Endothelial cell of hepatic sinusoid (primary cell): ENCODE data around the gene ANKRD44.

Experiments used
- in situ Hi-C: cut with HindIII; loops from 2 replicates; pipeline ENCODE4 v1.10.0; 2017; ENCODE audit warnings: low sequenced_read_pairs

Gene ANKRD44

DNA sequence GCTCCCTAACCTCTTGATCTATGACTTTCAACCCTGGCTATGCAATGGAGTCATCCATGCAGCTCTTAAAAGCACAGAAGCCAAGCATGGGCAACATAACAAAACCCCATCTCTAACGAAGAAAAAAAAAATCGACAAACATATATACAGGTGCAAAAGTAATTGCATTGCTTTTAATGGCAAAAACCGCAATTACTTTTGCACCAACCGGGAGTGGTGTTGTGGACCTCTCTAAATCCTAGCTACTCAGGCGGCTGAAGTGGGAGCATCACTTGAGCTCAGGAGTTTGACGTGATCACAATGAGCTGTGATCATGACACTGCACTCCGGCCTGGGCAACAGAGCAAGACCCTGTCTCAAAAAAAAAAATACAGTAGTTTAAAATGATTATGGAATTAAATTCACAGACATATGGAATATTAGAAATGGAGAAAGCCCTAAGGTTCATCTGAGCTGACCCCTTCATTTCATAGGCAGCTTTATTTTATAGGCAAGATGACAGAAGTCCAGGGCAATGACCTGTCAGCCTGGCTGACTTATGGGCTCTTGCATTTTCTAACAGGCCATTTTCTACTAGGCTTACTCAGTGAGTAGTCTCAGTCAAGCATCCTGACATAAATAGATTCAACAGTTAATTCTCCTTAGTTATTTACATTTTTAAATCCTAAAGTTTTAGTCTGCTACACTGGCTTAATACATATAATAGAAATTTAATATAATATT is 183.8 kb downstream of the ANKRD44 start:
- in situ Hi-C loops: loop anchor here (5.0 kb wide), 3 partner anchors 41 to 99 kb away; no protein-coding TSS in a partner anchor

DNA sequence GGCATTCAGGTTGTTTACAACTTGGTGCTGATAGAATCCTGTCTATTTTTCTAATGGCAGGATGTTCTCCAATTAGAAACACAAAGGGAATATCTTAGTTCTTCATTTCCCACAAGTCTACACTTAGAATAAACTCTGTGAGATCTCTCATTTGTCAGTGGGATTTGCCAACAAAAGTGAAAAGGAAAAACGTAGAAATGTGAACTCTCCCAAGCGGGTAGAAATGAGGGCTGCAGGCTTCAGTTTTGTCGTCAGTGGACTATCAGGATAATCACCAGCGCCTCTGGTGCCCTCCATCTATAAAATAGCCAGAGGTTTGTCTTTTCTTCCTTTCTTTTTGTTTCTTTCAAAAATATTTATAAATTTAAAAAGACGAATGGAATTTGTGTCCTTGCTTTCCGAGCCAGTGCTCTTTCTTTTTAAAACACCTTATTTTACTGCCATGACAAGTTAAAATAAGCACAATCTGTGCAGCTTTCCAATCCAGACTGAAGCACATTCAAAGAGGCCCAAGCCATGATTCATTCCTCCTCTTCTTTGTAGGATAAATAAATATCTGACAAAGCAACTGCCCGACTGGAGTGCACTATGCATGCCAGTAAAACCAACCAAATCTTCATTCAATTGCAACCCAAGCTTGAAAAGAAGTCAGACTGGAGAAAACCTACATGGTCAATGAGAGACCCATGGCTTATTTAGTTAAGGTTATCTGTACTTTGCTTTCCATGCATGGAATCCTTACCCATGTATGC is 185.8 kb downstream of the ANKRD44 start:
- in situ Hi-C loops: loop anchor here (5.0 kb wide), 3 partner anchors 42 to 98 kb away; no protein-coding TSS in a partner anchor

DNA sequence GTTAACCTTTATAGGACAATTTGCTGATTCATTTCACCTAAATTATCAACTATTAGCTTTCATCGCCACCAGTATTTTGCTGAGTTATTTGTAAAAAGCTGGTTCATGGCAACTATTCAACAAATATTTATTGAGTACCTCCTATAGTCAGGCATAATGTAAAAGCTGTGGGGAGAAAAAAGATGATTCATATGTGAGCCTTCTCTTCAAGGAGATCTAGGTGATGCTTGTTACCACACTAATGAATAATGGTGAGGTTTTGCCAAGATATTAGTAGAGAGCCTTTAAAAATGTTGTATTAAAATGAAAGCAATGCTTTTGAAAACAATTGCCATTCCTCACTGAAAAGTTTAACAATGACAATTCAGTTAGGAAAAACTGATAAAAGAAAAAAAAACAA is 187.8 kb downstream of the ANKRD44 start:
- in situ Hi-C loops: no loop called here

DNA sequence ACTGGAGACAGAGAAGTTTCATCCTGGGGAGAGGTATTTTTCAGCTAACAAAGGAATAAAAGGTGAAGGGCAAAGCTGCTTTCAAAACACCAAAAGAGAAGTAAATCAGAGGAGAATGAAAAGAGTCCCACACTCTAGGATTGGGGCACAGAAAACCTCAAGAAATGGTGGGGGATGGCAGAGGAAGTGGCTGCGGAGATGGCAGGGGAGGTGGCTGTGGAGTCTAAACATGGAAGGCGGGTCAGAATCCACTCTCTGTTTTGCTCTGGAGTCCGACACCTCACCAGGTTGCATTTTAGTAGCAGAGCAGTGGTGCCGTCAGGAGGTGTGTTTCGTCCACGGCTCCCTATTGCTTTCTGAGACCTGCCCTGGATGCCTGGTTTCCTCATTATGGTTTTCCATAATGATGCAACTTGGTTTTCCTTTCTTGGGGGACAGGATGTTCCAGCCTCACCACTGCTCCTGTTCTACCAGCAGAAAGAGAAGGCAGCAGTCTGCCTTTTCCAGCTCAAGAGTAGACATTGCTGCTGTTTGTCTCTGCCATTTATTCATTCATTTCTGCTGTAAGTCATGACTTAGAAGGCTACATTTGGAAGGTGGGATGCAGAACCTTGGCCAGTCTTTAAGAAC is 188.7 kb downstream of the ANKRD44 start:
- in situ Hi-C loops: no loop called here

DNA sequence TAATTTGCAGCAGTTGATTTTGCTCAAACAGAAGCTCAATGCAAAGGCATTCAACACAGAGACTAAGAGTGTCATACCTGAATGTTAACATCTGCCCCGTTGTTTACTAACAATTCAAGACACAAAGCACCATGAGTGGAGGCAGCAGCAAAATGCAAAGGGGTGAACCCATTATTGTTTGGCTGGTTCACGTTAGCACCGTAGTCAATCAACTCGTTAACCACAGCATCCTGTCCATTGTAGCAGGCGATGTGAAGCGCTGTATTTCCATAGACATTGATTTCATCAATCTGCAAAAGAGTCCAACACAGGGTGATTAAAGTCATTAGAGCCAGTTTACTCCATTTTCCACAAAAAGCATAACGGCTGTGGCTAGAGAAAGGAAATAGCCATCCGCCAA is 189.3 kb downstream of the ANKRD44 start:
- in situ Hi-C loops: no loop called here

DNA sequence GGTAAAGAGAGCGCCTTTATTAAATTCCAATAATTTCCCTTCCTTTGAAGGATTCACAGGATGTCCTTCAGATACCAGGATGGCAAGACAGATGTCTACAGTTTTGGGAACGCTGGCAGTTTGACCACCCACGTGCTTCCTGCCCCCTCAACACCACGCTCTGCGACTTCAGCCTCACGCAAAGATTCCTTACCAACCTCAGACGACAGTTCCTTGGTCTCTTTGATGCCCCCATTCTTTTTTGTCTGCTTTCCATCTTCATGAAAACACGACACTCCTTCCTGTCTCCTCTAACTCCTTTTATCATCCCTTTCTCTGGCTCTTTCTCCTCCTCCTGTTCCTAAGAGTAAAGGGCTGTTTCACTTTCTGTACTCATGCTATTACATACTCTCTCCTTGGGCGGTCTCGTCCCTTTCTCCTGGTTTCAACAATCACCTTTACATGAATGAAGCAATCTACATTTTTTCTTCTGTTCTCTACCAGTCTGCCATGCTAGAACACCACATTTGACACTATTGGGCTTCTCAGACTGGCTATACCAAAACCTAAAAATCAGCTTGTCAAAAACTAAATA is 194.2 kb downstream of the ANKRD44 start:
- in situ Hi-C loops: no loop called here

DNA sequence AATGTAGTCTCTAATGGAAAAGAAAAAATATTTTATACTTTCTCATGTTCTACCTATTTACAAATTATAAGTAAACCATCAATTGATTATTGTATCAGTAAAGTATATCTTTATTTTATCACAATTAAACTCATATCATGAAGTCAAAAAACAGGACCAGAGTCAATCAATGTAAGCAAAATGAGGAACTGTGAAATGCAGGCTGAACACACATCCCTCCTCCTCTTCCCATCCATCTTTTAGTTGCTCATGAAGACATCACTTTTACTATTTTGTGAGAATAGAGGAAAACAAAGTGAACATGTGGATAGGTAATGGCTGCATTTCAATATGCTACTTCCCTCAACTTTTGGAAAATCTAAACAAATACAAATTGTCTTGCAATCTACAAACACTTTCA is 195.3 kb downstream of the ANKRD44 start:
- in situ Hi-C loops: no loop called here

DNA sequence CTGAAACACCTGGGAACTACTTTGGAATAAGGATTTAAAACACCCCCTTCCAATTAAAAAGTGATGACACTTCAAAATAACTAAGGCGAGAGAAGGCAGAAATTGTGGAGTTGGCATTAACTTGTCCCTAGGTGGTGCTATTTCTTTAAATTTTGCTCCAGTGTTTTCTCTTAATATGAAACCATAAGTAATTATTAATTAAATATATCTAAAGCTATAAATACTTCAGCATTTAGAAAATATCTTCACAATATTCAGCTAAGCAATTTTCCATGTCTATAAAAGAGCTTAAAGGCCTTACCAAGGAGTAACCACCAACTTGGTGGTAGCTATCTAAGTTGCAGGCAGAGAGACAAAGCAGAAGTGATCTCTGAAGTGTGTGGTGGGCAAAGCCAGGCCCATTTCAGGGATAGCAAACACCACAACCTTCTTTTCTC is 197.3 kb downstream of the ANKRD44 start:
- in situ Hi-C loops: no loop called here

DNA sequence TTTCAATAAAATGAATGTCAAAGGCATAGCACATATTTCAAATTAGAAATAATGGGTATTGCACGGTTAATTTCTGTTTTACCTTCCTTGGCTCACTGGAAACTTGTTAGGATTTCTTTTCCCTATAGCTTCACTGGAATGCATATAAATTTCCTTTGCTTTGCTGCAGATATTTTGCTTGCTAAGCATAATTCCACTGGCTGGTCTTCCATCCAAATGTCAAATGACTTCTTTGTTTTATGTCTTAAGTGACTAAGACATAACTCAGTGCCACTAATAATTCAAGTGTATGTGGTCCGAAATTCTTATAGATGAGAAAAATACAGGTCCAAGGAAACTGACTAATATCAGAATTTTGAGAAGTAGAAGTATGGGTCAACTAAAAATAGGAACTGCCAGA is 201.3 kb downstream of the ANKRD44 start:
- in situ Hi-C loops: no loop called here

DNA sequence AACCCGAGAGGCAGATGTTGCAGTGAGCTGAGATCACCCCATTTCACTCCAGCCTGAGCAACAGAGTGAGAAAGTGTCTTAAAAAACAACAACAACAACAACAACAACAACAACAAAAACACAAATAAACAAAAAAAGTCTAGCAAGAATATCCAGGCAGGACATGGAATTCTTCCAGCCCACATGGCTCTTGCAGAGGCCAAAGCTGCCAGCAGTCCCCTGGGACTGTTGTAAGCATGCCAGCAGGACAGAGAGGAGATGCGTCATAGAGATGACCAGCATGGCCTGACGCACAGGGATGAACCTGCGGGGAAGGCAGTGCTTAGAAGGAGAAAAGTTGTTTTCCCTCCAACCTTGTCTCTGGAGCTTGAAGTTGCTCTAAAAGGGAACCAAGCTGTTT is 201.8 kb downstream of the ANKRD44 start:
- in situ Hi-C loops: no loop called here

DNA sequence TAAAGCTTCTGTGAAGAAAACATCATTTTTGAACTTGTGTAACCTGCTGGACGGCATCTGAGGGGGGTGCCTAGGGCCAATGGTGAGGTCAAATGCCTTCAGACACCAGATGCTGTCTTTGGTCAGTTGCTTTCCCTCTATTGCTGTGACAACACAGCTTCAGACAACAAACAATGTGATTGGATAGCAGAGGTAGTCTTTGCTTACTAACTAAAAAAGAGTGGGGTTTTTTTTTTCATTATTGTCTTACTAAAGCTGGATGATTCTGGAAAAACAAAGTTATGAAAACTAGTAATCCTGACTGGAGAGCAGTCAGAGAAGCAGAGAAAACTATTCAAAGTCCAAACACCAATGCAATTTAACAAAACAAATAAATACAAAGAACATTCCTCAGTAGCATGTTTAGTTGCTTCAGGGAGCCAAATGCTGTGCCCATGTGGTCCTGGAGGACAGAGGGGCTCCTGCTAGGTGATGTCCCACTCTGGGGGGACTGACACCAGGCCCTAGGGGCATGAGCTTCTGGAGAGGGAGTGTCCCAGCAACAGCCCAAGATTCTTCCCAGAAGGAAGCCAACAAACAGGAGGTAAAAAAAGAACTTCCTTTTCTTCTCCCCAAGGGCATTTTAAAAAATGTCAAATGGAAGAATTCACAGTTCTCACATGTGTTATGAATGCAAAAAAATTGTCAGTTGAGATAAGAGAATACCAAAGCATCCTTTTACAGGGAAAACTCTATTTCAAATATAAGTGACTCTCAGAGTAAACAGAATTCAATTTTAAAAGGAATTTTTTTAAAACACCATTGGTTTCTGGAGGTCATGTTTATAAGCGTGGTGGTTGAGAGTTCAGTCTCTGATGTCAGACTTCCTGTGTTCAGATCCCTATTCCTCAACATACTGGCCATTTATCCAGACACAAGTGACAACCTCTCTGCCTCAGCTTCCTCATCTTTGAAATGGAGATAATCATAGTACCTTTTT is 203.0 kb downstream of the ANKRD44 start:
- in situ Hi-C loops: no loop called here

DNA sequence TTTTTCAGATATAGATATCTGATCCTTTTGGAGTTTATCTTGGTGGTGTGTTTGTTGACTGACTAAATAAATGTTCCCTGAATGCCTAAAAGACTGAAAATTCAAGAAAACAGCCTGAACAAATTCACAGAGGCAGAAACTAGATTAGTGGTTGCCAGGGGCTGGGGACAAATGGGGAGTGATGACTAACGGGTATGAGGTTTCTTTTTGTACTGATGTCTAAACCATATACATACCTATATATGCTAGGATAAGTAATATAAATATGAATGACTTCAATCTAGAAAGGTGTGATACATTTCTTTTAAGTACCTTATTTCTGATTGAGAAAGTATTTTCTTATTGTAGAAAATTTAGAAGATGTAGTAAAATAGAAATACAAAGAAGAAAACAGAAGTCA is 207.2 kb downstream of the ANKRD44 start:
- in situ Hi-C loops: no loop called here

DNA sequence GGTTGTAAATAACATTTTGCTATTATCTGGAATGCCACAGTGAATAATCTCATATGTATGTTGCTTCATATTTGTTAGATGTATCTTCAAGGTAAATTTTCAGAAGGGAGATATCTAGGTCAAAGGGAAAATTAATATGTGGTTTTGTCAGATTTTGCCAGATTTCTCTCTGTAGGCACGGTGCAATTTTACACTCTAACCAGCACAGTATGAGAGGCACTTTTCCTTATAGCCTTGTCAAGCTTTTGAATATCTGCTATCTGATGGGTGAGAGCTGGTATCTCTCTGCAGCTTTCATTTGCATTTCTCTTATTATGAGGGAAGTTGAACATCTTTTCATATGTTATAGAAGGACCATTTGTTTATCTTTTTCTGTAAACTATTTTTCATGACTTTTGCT is 208.3 kb downstream of the ANKRD44 start:
- in situ Hi-C loops: no loop called here

DNA sequence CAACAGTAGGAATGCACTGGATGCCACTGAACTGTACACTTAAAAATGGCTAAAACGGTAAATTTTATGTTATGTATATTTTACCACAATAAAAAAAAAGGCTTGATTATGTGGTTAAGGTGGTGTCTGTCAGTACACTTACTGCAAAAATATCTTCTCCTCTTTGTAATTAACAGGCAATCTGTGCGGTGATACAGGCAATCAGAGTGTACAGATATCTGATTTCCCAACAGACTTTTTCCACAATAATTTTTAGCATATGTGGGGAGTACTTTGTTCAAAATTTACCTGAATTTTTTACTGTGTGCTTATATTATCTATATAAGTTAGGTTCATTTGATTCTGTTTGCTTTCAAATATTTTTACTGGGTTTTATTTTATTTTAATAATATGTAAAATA is 209.1 kb downstream of the ANKRD44 start:
- in situ Hi-C loops: no loop called here

DNA sequence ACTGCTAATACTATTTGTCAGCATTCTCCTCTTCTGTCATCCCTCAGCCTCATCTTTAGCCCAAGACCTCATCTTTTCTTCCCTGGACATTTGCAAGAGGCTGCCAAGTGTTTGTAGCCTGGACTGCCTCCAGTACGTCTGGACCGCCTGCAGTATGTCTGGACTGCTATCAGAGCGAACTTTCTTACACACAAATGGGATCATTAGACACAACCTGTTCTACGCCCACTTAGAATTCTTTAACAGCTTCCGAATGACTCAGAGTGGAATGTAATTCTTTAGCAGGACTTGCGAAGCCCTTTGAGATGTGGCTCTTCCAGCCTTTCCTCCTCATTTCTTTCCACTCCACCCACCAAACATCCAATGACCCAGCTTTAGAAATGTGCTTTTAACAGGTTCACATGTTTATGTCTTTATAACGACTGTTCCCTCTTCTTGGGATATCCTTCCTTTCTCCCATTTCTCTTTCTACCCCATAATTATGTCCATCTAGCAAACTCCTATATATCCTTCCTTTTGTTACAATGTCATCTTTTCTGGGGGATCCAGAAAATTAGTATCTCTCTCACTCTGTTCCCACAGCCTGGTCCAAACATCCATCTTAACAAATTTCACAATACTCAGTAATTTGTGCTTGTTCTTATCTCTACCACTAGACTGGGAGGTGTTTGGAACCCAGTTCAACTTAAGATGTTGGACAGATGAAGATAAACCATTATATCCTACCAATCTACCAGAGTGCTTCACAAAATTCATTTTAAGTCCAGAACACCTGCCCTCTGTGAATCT is 212.8 kb downstream of the ANKRD44 start:
- in situ Hi-C loops: loop anchor here (25.0 kb wide), 1 partner anchor 265 kb away; no protein-coding TSS in a partner anchor

DNA sequence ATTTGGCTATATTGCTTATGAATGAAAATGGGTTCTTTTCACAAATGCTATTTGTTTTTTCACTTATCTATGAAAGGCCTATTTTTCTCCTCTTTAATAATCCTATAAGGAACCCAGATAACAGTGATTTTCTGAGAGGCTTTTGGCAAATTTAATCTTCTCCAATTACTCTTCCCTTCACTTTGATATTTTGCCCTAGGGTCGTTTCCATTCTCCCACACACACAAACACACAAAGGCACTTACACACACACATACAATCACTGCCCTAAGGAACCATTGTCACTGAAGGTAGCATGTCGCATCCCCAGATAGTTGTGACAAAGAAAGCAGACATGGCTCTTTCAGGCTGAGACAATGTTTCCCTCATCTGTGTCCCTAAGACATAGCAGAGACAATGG is 213.9 kb downstream of the ANKRD44 start:
- in situ Hi-C loops: loop anchor here (25.0 kb wide), 1 partner anchor 266 kb away; no protein-coding TSS in a partner anchor

DNA sequence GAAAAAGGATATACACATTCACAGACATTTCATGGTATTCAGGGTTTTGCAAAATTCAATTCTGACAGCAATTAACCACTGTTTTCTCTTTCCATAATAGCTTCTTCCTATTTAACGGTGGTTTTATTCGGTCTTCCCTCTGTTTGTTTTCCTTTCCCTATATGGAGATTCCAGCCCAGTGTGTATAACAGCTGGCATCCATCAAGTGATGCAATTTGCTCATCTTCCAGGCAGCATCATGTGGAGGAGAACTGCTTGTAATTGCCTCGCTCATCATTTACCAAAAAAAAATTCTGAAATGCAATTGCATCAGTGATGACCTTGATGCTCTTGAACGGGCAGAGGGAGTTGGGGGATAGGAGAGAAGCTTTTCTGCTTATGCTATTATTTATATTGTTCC is 218.1 kb downstream of the ANKRD44 start:
- in situ Hi-C loops: loop anchor here (25.0 kb wide), 1 partner anchor 270 kb away; no protein-coding TSS in a partner anchor

DNA sequence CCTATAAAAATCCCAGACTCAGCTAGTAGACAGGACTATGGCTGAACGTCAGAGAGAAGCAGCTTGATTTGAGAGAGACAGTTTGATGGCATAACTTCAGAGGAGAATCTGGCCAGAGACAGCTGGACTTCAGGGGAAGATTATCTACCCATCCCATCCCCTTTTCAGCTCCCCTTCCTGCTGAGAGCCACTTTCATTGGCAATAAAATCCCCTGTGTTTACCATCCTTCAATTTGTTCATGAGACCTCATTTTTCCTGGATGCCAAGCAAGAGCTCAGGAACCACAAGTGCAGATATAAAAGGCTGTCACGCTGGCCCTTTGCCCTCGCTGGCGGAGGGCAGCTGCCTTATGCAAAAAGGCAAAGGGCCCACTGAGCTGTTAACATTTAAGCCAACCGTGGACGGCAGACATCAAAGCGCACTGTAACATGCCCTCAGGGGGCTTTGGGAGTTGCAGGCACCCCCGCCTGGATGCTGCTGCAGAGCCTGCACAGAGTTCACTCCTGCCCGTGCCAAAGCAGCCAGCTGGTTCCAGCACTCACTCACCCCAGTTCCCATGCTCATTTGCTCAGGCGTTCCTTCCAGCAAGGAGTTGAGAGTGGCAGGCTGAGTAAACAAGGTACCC is 219.7 kb downstream of the ANKRD44 start:
- in situ Hi-C loops: loop anchor here (25.0 kb wide), 1 partner anchor 271 kb away; no protein-coding TSS in a partner anchor

DNA sequence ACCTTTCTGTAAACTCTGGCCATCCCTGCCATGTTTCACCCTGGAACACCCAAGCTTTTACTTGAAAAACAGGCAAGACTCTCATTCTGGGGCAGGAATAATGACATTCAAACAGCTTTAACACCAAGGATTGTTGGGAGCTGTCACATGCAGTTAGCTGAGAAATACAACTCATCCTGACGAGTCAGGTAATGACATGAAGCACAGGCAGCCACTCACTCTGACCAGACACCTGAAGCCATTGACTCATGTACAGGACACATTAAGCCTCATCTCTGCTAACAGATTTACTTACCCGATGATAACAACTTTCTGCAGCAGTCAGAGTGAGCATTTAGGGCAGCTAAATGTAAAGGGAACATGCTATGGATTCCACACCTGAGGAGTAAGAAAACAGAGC is 220.9 kb downstream of the ANKRD44 start:
- in situ Hi-C loops: loop anchor here (25.0 kb wide), 1 partner anchor 273 kb away; no protein-coding TSS in a partner anchor
